ENCODE results near the gene WDR45.

GRCh38 chrX:49066278-49066677, 13.4 kb downstream of the WDR45 start:
- TF ChIP-seq CTCF (IDR thresholded peaks at IDR 0.05): no peak
- TF ChIP-seq POLR2AphosphoS5 (IDR thresholded peaks at IDR 0.05): no peak
- no peak for TF ChIP-seq POLR2A (IDR thresholded peaks at IDR 0.05; ENCODE audit: low read depth)
